Panc1 (cell line): ENCODE results near the gene RPN1. TPM values are rescaled to one million over a fixed set of nuclear protein-coding genes. Genes with fewer than 3 reads are reported as not detected.

Experiments used
- ATAC-seq: fragments of 200-7000 bp; cut with Tn5 transposase; 2 replicates; pipeline ENCODE4 v1.9.1; 2020; ENCODE audit warnings: mild to moderate bottlenecking, moderate library complexity
- BruUV-seq: library from RNA; stranded (reverse); fragments of 400-500 nt; replicated peaks from 2 replicates; lab custom pipeline; 2021; lab: Mats Ljungman, UMichigan
- CTCF ChIA-PET: fragments of 300-600 bp; sonication (Branson Sonifier 250); formaldehyde crosslinking; loops from one replicate; lab custom pipeline; 2022; ENCODE audit warnings: antibody characterized with exemption; lab: Charles Lee
- POLR2A ChIA-PET: fragments of 300-600 bp; sonication (Branson Sonifier 250); formaldehyde crosslinking; loops from one replicate; lab custom pipeline; 2022; ENCODE audit warnings: antibody characterized with exemption; lab: Charles Lee
- DNase-seq: peaks from one replicate; pipeline ENCODE4 v3.0.0-alpha.2; 2010; ENCODE audit warnings: low read depth, low spot score
- H3K27ac ChIP-seq: 2 replicates; pipeline ENCODE4 v1.5.1; 2011; ENCODE audit warnings: mild to moderate bottlenecking, low read length, inconsistent platforms
- H3K27me3 ChIP-seq: fragments of 200-500 bp; sonication (Bioruptor generic); 2 replicates; pipeline ENCODE4 v1.6.0; 2014; ENCODE audit warnings: low read length, inconsistent platforms; ENCODE audit not compliant: control insufficient read depth, insufficient read depth
- H3K36me3 ChIP-seq: fragments of 200-500 bp; sonication (Bioruptor generic); 2 replicates; pipeline ENCODE4 v1.5.1; 2014; ENCODE audit warnings: inconsistent platforms, mild to moderate bottlenecking, low read length, moderate library complexity; ENCODE audit not compliant: control insufficient read depth, insufficient read depth
- H3K4me1 ChIP-seq: 2 replicates; pipeline ENCODE4 v1.5.1; 2011; ENCODE audit warnings: inconsistent platforms, mild to moderate bottlenecking, low read length, moderate library complexity; ENCODE audit not compliant: control insufficient read depth, insufficient read depth
- H3K4me3 ChIP-seq, 2 experiments: 2 replicates each; pipeline ENCODE4 v1.5.1; 2011 to 2012; ENCODE audit warnings: low read depth in 2 of 2, low read length in 2 of 2, mild to moderate bottlenecking in 2 of 2, inconsistent platforms in 1 of 2, moderate library complexity in 1 of 2
- H3K9me3 ChIP-seq: fragments of 200-500 bp; sonication (Bioruptor generic); 2 replicates; pipeline ENCODE4 v1.5.1; 2014; ENCODE audit warnings: low read depth, mild to moderate bottlenecking, inconsistent platforms, low read length, moderate library complexity; ENCODE audit not compliant: control insufficient read depth, insufficient read depth
- POLR2AphosphoS5 ChIP-seq: IDR thresholded peaks from 2 replicates; pipeline ENCODE4 v1.6.1; 2012; ENCODE audit warnings: mild to moderate bottlenecking, low read depth, low read length, moderate library complexity
- SIN3A ChIP-seq: IDR thresholded peaks from 2 replicates; pipeline ENCODE4 v1.6.1; 2012; ENCODE audit warnings: low read depth, mild to moderate bottlenecking, low read length, moderate library complexity, borderline replicate concordance; ENCODE audit not compliant: insufficient read depth
- TCF7L2 ChIP-seq: IDR thresholded peaks from 2 replicates; pipeline ENCODE4 v1.6.1; 2011; ENCODE audit warnings: mild to moderate bottlenecking, low read depth, low read length, inconsistent platforms
- in situ Hi-C: cut with HindIII; loops from 2 replicates; pipeline ENCODE4 v1.10.0; 2016; ENCODE audit warnings: low sequenced_read_pairs, low pct_unique_long_range_greater_than_20kb
- intact Hi-C: fragments of 100-400 bp; cut with micrococcal nuclease; formaldehyde crosslinking; loops from one replicate; pipeline ENCODE4 v1.10.0; 2022; ENCODE audit not compliant: unreplicated experiment
- total RNA-seq: library from RNA; stranded (reverse); gene quantifications from one replicate; pipeline ENCODE4 v1.2.1, GENCODE V29; 2021; ENCODE audit not compliant: unreplicated experiment
- TF ChIP-seq, protein P1 (sequence below): fragments of 450-650 bp; IDR thresholded peaks from 2 replicates; pipeline ENCODE4 v1.5.1; 2017; ENCODE audit warnings: mild to moderate bottlenecking
- TF ChIP-seq, protein P2 (sequence below), 2 experiments: IDR thresholded peaks; 2 replicates each; pipeline ENCODE4 v1.6.1; 2011 to 2012; ENCODE audit warnings: low read depth in 2 of 2, control low read depth in 1 of 2, low read length in 1 of 2, mild to moderate bottlenecking in 1 of 2, moderate library complexity in 1 of 2; ENCODE audit not compliant: insufficient read depth in 1 of 2

Gene RPN1
- total RNA-seq, 1 experiment from 2014 or later, result 320 TPM

DNA sequence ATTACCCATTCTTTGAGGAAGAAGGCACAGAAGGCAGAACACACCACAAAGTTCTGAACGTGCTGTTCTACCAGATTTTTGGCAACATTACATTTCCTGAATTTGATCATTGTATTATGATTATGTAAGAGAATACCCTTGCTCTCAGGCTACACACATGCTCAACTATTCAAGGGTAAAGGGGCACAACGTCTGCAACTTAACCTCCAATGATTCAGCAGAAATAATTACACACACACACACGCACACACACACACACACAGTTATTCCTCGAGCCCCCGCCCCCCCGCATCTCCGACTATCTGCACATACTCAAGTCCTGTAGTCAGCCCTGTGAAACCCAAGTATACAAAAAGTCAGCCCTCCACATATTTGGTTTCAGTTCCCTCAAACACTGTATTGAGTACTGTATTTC is 26.8 kb downstream of the RPN1 start:
- Histone ChIP-seq H3K36me3 (peaks cover 31% of the 10 kb centered on the region), H3K27ac (no peak overlapping the region), H3K4me3 (no peak overlapping the region), H3K4me1 (no peaks in the 10 kb centered on the region), H3K27me3 (no peaks in the 10 kb centered on the region), H3K9me3 (no peaks in the 10 kb centered on the region)
- POLR2A ChIA-PET, result no interaction called here
- TF ChIP-seq SIN3A, result no peak
- TF ChIP-seq, protein P1, sequence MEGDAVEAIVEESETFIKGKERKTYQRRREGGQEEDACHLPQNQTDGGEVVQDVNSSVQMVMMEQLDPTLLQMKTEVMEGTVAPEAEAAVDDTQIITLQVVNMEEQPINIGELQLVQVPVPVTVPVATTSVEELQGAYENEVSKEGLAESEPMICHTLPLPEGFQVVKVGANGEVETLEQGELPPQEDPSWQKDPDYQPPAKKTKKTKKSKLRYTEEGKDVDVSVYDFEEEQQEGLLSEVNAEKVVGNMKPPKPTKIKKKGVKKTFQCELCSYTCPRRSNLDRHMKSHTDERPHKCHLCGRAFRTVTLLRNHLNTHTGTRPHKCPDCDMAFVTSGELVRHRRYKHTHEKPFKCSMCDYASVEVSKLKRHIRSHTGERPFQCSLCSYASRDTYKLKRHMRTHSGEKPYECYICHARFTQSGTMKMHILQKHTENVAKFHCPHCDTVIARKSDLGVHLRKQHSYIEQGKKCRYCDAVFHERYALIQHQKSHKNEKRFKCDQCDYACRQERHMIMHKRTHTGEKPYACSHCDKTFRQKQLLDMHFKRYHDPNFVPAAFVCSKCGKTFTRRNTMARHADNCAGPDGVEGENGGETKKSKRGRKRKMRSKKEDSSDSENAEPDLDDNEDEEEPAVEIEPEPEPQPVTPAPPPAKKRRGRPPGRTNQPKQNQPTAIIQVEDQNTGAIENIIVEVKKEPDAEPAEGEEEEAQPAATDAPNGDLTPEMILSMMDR, result no peak
- TF ChIP-seq POLR2AphosphoS5, result no peak
- TF ChIP-seq, protein P2, sequence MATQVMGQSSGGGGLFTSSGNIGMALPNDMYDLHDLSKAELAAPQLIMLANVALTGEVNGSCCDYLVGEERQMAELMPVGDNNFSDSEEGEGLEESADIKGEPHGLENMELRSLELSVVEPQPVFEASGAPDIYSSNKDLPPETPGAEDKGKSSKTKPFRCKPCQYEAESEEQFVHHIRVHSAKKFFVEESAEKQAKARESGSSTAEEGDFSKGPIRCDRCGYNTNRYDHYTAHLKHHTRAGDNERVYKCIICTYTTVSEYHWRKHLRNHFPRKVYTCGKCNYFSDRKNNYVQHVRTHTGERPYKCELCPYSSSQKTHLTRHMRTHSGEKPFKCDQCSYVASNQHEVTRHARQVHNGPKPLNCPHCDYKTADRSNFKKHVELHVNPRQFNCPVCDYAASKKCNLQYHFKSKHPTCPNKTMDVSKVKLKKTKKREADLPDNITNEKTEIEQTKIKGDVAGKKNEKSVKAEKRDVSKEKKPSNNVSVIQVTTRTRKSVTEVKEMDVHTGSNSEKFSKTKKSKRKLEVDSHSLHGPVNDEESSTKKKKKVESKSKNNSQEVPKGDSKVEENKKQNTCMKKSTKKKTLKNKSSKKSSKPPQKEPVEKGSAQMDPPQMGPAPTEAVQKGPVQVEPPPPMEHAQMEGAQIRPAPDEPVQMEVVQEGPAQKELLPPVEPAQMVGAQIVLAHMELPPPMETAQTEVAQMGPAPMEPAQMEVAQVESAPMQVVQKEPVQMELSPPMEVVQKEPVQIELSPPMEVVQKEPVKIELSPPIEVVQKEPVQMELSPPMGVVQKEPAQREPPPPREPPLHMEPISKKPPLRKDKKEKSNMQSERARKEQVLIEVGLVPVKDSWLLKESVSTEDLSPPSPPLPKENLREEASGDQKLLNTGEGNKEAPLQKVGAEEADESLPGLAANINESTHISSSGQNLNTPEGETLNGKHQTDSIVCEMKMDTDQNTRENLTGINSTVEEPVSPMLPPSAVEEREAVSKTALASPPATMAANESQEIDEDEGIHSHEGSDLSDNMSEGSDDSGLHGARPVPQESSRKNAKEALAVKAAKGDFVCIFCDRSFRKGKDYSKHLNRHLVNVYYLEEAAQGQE (IDR thresholded peaks at IDR 0.05; ENCODE audit: insufficient read depth in 1 of 2, low read depth in 2 of 2, low read length in 1 of 2), result no peak
- TF ChIP-seq TCF7L2, result no peak
- intact Hi-C loops (no loop called here), in situ Hi-C loops (no loop called here)
- ATAC-seq, result no peak
- DNase-seq, result no peak
- CTCF ChIA-PET, result no interaction called here
- BruUV-seq, result no TSS peak

DNA sequence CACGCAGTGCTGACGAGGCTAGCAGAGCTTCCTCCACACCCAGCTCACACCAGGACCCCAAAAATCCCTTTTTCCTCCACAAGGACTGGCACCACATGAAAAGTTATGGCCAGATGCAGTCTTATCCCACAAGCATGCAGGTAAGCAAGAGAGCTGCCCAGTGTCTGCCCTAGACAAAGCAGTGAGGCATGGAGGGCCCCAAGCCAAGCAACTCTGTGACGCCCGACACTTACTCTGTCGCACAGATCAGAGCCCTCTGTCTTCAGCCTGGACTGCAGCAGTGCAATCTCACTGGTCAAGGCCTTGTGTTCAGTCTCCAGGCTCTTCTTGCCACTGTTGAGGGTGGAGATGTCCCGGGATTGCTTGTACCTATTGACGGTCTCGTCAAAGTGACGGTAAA is 28.7 kb downstream of the RPN1 start:
- no TSS peak for BruUV-seq
- no peaks in the 10 kb centered on the region for H3K9me3 ChIP-seq
- DNase-seq, result no peak
- no peak overlapping the region for H3K27ac ChIP-seq
- ChIA-PET CTCF (no interaction called here), POLR2A (no interaction called here)
- no peak for ATAC-seq
- TF ChIP-seq SIN3A (no peak), POLR2AphosphoS5 (no peak), TCF7L2 (no peak)
- TF ChIP-seq, protein P2 (IDR thresholded peaks at IDR 0.05; ENCODE audit: insufficient read depth in 1 of 2, low read depth in 2 of 2, low read length in 1 of 2), result no peak
- TF ChIP-seq, protein P1, result no peak
- 0 out of 2 replicates have a peak, but pooled peaks cover 3% of the 10 kb centered on the region for H3K4me1 ChIP-seq
- in situ Hi-C loops, result no loop called here
- intact Hi-C loops, result no loop called here
- H3K36me3 ChIP-seq, result peaks cover 31% of the 10 kb centered on the region
- no peak overlapping the region for H3K4me3 ChIP-seq
- H3K27me3 ChIP-seq, result no peaks in the 10 kb centered on the region
